Gastrocnemius medialis (tissue), 4 donors: ENCODE measurements around the gene TMEM171. TPM values are rescaled to one million over a fixed set of nuclear protein-coding genes. Genes with fewer than 3 reads are reported as not detected.

Source experiments
- ATAC-seq, 2 donors: fragments of 150-250 bp; one replicate each; pipeline ENCODE4 v1.9.1; 2016
- DNase-seq, 2 donors: peaks; one replicate each; pipeline ENCODE4 v3.0.0-alpha.2; 2019
- H3K27ac ChIP-seq, 4 donors: fragments of 200-600 bp; sonication (generic); 1 replicate in 1 of 4; 2 replicates in 3 of 4; pipeline ENCODE4 v1.5.1; 2016 to 2018; ENCODE audit warnings: mild to moderate bottlenecking in 2 of 4, moderate library complexity in 1 of 4
- H3K27me3 ChIP-seq, 3 donors: fragments of 200-600 bp; sonication (generic) in 2 of 3; 1 replicate in 1 of 3; 2 replicates in 2 of 3; pipeline versions ENCODE4 v1.5.1 to v1.6.0; 2016 to 2019; ENCODE audit warnings: mild to moderate bottlenecking in 1 of 3, moderate library complexity in 1 of 3
- H3K36me3 ChIP-seq, 2 donors: fragments of 200-600 bp; sonication (generic) in 1 of 2; one replicate each; pipeline ENCODE4 v1.5.1; 2017 to 2018
- H3K4me1 ChIP-seq, 2 donors: fragments of 200-600 bp; sonication (generic) in 1 of 2; one replicate each; pipeline ENCODE4 v1.5.1; 2016 to 2017; ENCODE audit warnings: mild to moderate bottlenecking in 2 of 2
- H3K4me3 ChIP-seq, 4 donors: fragments of 200-600 bp; sonication (generic) in 3 of 4; 1 replicate in 1 of 4; 2 replicates in 3 of 4; pipeline ENCODE4 v1.5.1; 2016 to 2019; ENCODE audit warnings: mild to moderate bottlenecking in 2 of 4
- H3K9me3 ChIP-seq, 3 donors: fragments of 200-600 bp; sonication (generic) in 2 of 3; 1 replicate in 1 of 3; 2 replicates in 2 of 3; pipeline ENCODE4 v1.5.1; 2016 to 2019
- CTCF ChIP-seq, 5 experiments: fragments of 450-650 bp in 3 of 5; fragments of 200-600 bp in 2 of 5; sonication (generic) in 2 of 5; IDR thresholded peaks in 4 of 5; conservative IDR thresholded peaks in 1 of 5; 1 replicate in 4 of 5; 2 replicates in 1 of 5; pipeline ENCODE4 v1.5.1; 2016 to 2019; ENCODE audit warnings: antibody characterized with exemption in 5 of 5, mild to moderate bottlenecking in 3 of 5, moderate library complexity in 3 of 5
- POLR2A ChIP-seq, 2 donors: fragments of 450-650 bp; IDR thresholded peaks; one replicate each; pipeline ENCODE4 v1.6.1; 2017; ENCODE audit warnings: antibody characterized with exemption in 2 of 2, mild to moderate bottlenecking in 2 of 2, moderate library complexity in 2 of 2
- in situ Hi-C, 4 donors: fragments of 200-750 bp; cut with MboI; loops; one replicate each; pipeline versions ENCODE4 v1.15.0 to v1.8.0; 2017; ENCODE audit warnings: low sequenced_read_pairs in 4 of 4
- intact Hi-C: fragments of 100-400 bp; cut with DNase I; formaldehyde crosslinking; loops from one replicate; pipeline ENCODE4 v1.15.1; 2023; ENCODE audit warnings: low total_unique reads
- total RNA-seq, 4 donors: library from RNA; depleted of rRNA; stranded (reverse); fragments of >200 nt; gene quantifications; one replicate each; pipeline versions ENCODE4 v1.1.0 to v1.2.3, GENCODE V29; 2016

Gene TMEM171
- total RNA-seq, 4 donors from 2014 or later, result 0.27 to 0.97 TPM; not detected in 2

DNA sequence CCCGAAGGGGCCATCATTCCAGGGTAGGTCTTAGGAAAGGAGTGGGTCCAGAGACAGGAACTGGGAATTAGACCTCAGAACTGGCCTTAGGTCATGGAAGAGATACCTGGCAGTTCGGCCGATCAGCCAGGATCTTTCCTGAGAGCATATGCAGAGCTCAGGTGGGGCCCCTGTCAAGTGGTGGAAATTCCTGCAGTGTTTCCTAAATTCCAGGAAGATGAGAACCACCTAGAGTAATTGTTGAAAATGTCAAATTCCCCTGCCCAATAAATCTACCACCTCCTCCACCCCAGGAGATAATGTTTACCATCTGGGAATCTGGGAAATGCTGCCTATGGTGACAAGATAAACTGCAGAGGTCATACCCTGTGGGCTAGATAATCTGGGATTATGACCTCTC is 14.6 kb downstream of the TMEM171 start:
- no peaks in the 10 kb centered on the region for H3K4me1 ChIP-seq
- peaks cover 0 to 4% (median 4%) of the 10 kb centered on the region in 3 donors for H3K27me3 ChIP-seq
- in situ Hi-C loops, result no loop called here
- H3K36me3 ChIP-seq, result no peaks in the 10 kb centered on the region
- no peak for TF ChIP-seq CTCF (IDR thresholded peaks at IDR 0.05 in 4 of 5, conservative IDR thresholded peaks at IDR 0.05 in 1 of 5)
- TF ChIP-seq POLR2A (IDR thresholded peaks at IDR 0.05), result no peak
- H3K9me3 ChIP-seq, result no peaks in the 10 kb centered on the region
- H3K27ac ChIP-seq, result no peak overlapping the region
- no peak overlapping the region for H3K4me3 ChIP-seq
- ATAC-seq (no peak), DNase-seq (no peak)
- intact Hi-C loops, result no loop called here

DNA sequence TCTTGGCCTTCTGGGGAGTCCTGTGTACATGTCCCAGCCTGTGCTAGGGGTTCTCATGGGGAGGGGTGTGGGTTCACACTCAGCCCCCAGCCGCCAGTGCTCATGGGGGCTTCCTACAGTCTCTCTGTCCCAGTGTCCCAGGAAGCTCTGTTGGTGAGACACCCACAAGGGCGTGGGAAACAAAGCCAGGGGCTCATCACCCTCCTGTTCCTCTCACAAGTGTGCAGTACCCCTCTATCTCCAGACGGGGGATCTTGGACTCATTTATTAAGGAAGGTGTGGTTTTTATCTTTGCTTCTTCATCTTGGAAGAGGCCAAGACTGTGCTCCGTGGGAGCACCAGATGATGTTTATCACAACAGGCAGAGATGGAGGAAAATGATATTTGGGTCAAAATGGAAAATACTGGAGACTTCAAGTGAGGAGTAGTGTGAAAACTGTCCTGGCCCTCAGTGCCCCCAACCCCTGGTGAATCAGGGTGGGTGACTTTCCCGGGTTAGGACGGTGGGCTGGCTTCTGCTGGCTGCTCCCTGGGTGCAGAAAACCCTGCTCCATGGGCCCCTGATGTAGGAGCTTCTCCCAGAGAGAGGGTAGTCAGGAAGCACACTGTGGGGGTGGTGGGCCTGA is 15.2 kb downstream of the TMEM171 start:
- ATAC-seq (no peak), DNase-seq (no peak)
- Histone ChIP-seq H3K27me3 (peaks cover 0 to 4% (median 4%) of the 10 kb centered on the region in 3 donors), H3K9me3 (no peaks in the 10 kb centered on the region), H3K4me3 (no peak overlapping the region), H3K27ac (no peak overlapping the region), H3K36me3 (no peaks in the 10 kb centered on the region), H3K4me1 (no peaks in the 10 kb centered on the region)
- in situ Hi-C loops, result no loop called here
- intact Hi-C loops, result no loop called here
- TF ChIP-seq POLR2A (IDR thresholded peaks at IDR 0.05) (no peak), CTCF (IDR thresholded peaks at IDR 0.05 in 4 of 5, conservative IDR thresholded peaks at IDR 0.05 in 1 of 5) (no peak)

DNA sequence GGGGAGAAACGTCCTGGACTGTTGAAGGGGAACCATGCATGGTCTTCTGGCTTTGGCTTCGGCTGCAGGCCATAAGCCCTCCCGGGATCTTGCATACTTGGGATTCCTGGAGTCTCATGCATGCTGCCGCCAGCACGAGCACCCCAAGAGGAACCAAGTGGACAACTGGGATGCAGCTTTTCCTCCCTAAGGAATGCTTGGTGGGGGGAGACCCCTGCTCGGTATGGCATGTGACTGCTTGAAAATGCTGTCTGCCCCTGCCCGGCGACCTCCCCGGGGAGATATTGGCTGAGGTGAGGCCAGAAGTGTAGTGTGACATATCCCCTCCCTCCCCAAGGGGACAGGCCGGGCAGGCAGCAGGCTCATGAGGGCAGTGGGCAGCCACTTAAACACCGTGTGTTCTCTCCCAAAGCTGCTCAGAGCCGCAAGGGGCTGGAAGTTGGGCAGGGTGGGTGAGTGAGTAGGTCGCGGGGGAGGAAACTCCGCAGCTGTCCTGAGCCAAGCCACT is 15.7 kb downstream of the TMEM171 start:
- no peaks in the 10 kb centered on the region for H3K36me3 ChIP-seq
- intact Hi-C loops (no loop called here), in situ Hi-C loops (no loop called here)
- DNase-seq (no peak), ATAC-seq (no peak)
- no peak overlapping the region for H3K4me3 ChIP-seq
- H3K4me1 ChIP-seq, result no peaks in the 10 kb centered on the region
- TF ChIP-seq CTCF (IDR thresholded peaks at IDR 0.05 in 4 of 5, conservative IDR thresholded peaks at IDR 0.05 in 1 of 5), result no peak
- TF ChIP-seq POLR2A (IDR thresholded peaks at IDR 0.05), result no peak
- H3K9me3 ChIP-seq, result no peaks in the 10 kb centered on the region
- H3K27ac ChIP-seq, result no peak overlapping the region
- peaks cover 0 to 4% (median 4%) of the 10 kb centered on the region in 3 donors for H3K27me3 ChIP-seq

GRCh38 chr5:73137563-73138530 is 17.5 kb downstream of the TMEM171 start:
- peaks cover 0 to 4% (median 4%) of the 10 kb centered on the region in 3 donors for H3K27me3 ChIP-seq
- no peak overlapping the region for H3K27ac ChIP-seq
- H3K4me1 ChIP-seq, result no peaks in the 10 kb centered on the region
- H3K4me3 ChIP-seq, result no peak overlapping the region
- no peaks in the 10 kb centered on the region for H3K36me3 ChIP-seq
- TF ChIP-seq POLR2A (IDR thresholded peaks at IDR 0.05), result no peak
- no peak for TF ChIP-seq CTCF (IDR thresholded peaks at IDR 0.05 in 4 of 5, conservative IDR thresholded peaks at IDR 0.05 in 1 of 5)
- no peak for ATAC-seq
- H3K9me3 ChIP-seq, result no peaks in the 10 kb centered on the region
- intact Hi-C loops (no loop called here), in situ Hi-C loops (no loop called here)
- DNase-seq, result no peak
